Activated CD8-positive, alpha-beta memory T cell treated with anti-CD3 and anti-CD28 coated beads, Interleukin-2, amount 50 U/mL, for 4 hours (primary cell): ENCODE measurements around the gene LHX4.
A peak's percentile ranks its signal among the peaks of the same experiment; 100 is the strongest.

Source experiments
- DNase-seq: peaks from one replicate; pipeline ENCODE4 v3.0.0-alpha.2; 2020

LHX4 gene

DNA sequence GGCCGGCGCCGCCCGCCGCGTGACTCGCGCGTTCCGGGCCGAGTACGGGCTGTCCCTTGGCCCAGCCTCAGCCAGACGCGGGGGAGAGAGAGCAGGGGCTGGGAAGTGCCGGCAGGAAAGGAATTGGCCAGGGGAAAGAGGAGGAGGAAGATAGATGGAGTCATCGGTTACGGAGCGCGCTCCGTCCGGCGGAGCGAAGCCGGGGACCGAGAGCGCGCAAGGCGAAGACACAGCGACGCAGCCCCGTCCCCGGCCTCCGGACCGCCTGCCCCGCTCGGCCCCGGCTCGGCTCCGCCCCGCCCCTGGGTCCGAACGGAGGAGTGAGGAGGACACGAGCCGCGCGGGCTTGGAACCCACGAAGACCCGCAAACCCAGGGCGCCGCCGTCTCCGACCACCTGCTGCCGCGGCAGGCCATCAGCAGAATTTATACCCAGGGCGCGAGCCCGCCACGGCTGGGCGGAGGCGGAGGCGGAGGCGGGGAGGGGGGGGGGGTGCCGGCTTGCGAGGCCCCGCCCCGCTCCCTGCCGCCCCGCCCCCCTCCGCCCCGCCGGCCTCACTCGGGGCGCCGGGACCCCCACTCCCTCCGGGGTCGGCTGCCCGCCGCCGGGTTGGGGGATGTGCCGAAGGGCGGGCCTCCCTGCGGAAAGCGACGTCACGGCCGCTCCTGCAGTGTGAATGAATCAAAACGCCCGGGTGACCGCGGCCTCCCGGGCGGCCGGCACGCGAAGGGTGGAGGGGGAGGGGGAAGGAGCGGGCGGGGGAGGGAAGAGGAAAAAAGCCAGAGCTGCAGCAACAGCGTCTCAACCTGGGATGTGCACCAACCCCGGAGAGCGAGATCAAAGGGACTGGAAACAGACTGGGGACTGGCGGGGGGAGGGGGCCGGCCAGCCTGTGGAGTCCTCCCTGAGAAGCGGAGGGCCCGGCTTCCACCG lies at the start of gene LHX4:
Gene LHX4 (plus strand): TSS at position 782 of the 933 bp plus-strand sequence. CDS start 266 bp downstream, outside the sequence.
- peak; percentile 29 for DNase-seq

GRCh38 chr1:180181048-180181447 lies 49.0 kb upstream of the LHX4 start:
- DNase-seq = peak; percentile 14

GRCh38 chr1:180181996-180182642 lies 47.9 kb upstream of the LHX4 start:
- DNase-seq = peak; percentile 8

GRCh38 chr1:180182643-180183311 lies 47.3 kb upstream of the LHX4 start:
- DNase-seq = peak; percentile 10

GRCh38 chr1:180183426-180183825 lies 46.6 kb upstream of the LHX4 start:
- peak; percentile 3 for DNase-seq

GRCh38 chr1:180184041-180184440 lies 46.0 kb upstream of the LHX4 start:
- DNase-seq = peak; percentile 4

- DNase-seq = peak; percentile 1
Measured at GRCh38 chr1:180185281-180185680, 44.8 kb upstream of the LHX4 start.

- no peak for DNase-seq
Measured at GRCh38 chr1:180185971-180186645, 44.0 kb upstream of the LHX4 start.

GRCh38 chr1:180186831-180187230 lies 43.2 kb upstream of the LHX4 start:
- no peak for DNase-seq

DNA sequence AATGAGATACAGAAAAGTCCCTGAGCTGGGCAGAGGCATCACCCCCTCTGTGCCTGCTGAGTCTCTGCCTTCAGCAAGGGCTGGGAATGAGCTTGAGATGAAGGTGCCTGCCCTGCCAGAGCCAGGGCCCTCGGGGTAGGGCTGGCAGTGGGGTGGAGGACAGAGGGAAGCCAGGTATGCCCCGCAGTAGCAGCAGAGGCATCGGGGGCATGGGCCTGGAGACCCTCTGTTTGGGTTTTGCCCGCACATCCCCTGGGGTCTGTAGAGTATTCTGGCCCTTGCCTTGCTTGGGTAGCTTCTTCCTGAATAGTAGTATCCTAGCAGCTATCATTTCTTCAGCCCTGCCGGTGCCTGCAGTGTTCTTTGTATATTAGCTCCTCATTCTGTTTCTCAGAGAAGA lies 42.4 kb upstream of the LHX4 start:
- DNase-seq = no peak

GRCh38 chr1:180188091-180188506 lies 42.0 kb upstream of the LHX4 start:
- no peak for DNase-seq

DNA sequence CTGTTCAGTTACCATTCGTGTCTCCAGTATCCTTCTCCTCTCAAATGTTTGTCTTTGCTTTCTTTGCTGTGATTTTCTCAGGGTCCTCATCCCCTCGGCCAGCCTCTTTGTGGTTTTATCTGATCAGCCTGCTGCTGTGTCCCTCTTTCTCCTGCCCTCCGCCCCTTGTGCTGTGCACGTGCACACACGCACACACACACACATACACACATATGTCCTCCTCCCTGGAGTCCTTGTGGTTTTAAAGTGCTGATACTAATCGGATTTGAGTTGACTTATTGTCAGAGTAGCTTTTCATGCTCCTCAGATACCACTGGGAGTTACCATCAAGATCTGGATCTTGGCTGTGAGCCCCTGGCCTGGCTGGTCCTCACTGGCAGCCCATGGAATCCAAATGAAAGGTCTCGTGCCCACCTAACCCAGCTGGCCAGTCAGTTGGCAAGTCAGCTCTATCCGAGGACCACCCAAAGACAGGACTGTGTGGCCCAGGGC lies 41.3 kb upstream of the LHX4 start:
- no peak for DNase-seq

DNA sequence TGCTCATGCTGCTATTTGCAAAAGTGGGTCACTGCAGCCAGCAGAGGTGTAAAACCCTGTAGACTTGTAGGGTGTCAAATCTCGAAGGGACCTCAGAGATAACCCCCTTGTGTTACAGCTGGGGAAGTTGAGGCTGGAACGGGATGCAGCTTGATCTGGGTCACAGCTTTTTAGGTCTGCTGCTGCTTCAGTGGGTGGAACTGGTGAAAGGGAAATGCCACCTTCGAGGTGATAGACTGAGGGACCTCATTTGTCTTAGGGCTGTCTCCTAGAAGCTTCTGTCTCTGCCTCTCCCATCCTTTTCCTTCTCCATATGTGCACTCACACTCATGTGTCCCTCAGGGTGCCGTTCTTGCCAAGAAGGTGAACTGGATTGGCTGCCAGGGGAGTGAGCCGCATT lies 40.0 kb upstream of the LHX4 start:
- no peak for DNase-seq

GRCh38 chr1:180192172-180192571 lies 37.9 kb upstream of the LHX4 start:
- DNase-seq = no peak

DNA sequence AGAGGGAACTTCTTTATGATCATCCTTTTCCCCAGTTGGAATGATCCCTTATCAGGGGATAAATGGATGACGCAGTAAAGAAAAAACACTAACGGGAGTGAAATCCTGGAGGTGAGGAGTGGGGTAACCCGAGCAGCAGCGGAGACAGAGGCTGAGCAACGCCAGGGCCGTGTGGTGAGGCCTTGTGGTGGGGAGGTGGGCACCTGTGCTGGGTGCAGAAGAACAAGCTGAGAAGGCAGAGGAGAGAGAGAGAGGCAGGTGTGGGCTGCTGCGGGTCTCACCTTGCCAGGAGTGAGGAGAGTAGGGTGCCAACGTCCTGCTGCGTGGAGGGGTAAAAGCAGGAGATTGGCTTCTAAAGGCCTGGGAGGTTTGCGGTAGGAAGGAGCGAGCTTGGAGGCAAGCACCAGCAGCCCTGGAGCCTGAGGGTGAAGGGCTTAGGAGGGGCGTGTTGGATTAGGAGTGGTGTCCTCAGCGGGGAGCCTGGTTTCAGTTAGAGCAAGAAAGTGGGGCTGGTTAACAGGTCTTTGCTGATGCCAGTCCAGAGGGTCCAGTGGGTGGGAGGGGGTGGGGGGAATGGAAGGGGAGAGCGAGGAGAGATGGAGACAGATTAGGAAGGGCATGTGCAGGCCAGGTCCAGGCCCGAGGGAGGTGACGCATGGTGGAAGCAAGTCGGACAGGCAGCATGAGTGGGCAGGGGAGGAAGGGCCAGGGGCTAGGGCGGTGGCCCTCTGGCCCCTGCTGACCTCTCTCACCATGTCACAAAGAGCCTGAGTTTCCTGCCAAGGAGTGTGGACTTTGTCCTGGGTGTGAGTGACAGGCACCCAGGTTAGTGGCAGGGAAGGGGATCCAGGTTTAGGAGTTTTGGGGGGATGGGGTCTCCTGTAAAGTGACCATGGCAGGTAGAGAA lies 36.7 kb upstream of the LHX4 start:
- DNase-seq = no peak

DNA sequence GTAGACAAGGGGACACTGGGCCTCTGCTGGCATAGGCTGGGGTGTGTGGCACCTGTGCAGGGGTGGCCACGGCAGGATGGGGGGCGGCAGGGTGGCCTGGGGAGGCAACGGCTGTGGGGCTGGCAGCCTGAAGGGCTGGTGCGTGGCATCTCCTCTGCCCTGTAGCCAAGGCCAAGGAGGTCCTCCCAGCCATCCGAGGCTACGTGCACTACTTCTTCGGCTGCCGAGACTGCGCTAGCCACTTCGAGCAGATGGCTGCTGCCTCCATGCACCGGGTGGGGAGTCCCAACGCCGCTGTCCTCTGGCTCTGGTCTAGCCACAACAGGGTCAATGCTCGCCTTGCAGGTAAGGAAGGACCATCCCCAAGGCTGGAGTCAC lies 36.0 kb upstream of the LHX4 start:
- no peak for DNase-seq

GRCh38 chr1:180194546-180195207 lies 35.4 kb upstream of the LHX4 start:
- DNase-seq = no peak

DNA sequence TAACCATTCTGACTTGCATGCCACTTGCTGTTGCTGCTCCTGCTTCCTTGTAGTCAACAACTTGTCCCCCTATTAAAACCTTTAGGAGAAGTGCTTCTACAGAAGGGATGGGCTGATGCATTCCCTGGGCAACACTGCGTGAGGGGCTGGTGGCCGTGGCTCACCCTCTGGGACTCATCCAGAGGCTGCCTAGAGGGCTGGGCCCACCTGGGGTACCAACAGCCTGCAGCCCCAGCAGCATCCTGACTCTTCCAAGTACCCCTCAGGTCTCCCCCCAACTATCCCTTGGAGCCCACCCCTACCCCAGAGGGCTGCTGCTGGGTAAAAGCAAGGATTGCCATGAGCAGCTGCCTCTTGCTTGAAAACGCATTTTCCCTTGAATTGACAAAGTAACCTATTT lies 34.7 kb upstream of the LHX4 start:
- no peak for DNase-seq

- DNase-seq = no peak
Measured at GRCh38 chr1:180195916-180196315, 34.1 kb upstream of the LHX4 start.

DNA sequence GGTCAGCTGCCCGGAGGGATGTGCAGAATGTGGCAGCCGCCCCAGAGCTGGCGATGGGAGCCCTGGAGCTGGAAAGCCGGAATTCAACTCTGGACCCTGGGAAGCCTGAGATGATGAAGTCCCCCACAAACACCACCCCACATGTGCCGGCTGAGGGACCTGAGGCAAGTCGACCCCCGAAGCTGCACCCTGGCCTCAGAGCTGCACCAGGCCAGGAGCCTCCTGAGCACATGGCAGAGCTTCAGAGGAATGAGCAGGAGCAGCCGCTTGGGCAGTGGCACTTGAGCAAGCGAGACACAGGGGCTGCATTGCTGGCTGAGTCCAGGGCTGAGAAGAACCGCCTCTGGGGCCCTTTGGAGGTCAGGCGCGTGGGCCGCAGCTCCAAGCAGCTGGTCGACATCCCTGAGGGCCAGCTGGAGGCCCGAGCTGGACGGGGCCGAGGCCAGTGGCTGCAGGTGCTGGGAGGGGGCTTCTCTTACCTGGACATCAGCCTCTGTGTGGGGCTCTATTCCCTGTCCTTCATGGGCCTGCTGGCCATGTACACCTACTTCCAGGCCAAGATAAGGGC lies 33.5 kb upstream of the LHX4 start:
- no peak for DNase-seq

GRCh38 chr1:180197231-180197630 lies 32.8 kb upstream of the LHX4 start:
- no peak for DNase-seq
